ENCODE measurements around the gene ELK3.
A peak's percentile ranks its signal among the peaks of the same experiment; 100 is the strongest.

Gene ELK3

DNA sequence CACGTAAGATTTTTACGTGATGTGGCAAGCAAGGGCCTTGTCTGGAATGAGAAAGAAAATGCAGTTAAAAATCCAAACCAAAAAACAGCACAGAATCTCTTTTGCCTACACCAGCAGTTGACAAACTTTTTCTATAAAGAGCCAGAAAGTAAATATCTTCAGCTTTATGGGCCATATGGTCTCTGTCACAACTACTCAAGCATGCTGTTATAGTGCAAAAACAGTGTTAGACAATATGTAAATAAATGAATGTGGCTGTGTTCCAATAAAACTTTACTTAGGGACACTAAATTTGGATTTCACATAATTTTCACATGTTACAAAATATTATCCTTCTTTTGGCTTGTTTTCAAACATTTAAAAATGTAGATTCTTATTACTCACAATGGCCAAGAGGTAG lies 6.2 kb upstream of the ELK3 start:
- Histone ChIP-seq H3K4me1 (ENCODE audit: control insufficient read depth, insufficient read depth, low read length, poor library complexity, severe bottlenecking) (peaks cover 9% of the 10 kb centered on the region), H3K27ac (ENCODE audit: low read depth, low read length, severe bottlenecking) (no peak overlapping the region), H3K4me3 (ENCODE audit: extremely low read depth, insufficient read depth, low read length, poor library complexity, severe bottlenecking) (no peak overlapping the region), H3K9me3 (ENCODE audit: control insufficient read depth, low read length) (no peaks in the 10 kb centered on the region), H3K36me3 (ENCODE audit: control insufficient read depth, insufficient read depth, low read length) (no peaks in the 10 kb centered on the region)
- WGBS, 2 experiments (ENCODE audit: insufficient coverage in 2 of 2): 100% methylated on average over 1 of the region's 2 CpGs; no CpG with 5 or more reads in 1 of the 2 experiments

DNA sequence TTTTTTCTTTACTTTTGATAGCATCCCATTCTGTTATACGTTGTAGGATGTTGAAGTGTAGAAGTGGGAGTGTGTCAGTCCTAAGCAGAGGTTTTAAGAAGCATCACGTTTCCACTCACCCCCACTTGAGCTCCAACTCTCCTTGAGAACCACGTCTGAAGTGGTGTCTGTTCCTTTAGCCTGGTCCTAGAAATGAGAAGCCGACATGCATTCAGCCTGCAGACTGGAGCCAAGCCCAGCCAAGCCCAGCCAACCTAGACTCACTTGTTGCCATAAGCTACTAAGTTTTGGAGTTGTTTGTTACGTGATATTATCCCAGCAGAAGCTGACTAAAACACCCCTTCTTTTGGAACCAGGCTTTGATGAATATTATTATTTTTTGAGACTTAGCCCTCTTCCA lies 4.4 kb upstream of the ELK3 start:
- Histone ChIP-seq H3K9me3 (ENCODE audit: control insufficient read depth, low read length) (no peaks in the 10 kb centered on the region), H3K4me1 (ENCODE audit: control insufficient read depth, insufficient read depth, low read length, poor library complexity, severe bottlenecking) (peaks cover 14% of the 10 kb centered on the region), H3K4me3 (ENCODE audit: extremely low read depth, insufficient read depth, low read length, poor library complexity, severe bottlenecking) (no peak overlapping the region), H3K36me3 (ENCODE audit: control insufficient read depth, insufficient read depth, low read length) (no peaks in the 10 kb centered on the region), H3K27ac (ENCODE audit: low read depth, low read length, severe bottlenecking) (no peak overlapping the region)
- 100% methylated on average over 2 of the region's 5 CpGs; no CpG with 5 or more reads in 1 of the 2 experiments for WGBS, 2 experiments (ENCODE audit: insufficient coverage in 2 of 2)

DNA sequence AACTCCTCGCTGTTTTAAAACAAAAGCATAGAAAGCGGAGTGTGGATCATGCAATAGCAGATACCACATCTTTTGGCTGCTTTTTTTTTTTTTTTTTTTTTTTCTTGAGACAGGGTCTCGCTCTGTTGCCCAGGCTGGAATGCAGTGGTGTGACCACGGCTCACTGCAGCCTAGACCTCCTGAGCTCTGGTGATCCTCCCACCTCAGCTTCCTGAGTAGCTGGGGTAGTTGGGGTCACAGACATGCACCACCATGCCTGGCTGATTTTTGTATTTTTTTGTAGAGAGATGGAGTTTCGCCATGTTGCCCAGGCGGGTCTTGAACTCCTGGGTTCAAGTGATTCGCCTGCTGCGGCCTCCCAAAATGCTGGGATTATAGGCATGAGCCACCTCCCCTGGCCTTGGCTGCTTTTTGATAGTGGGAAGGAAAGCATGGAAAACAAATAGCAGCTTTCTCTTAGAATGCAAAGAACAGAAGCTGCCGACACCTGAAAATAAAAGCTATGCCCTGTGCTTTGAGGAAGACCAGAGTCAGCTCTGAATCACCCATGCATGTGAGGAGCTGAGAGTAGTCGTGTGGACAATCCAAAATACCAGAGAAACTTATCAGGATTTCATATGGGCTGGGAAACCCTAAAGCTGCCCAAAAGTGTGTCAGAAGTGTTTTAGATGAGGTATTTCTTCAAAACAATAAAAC lies 3.6 kb upstream of the ELK3 start:
- 80 to 89% methylated on average over 5 to 7 of the region's 10 CpGs for WGBS, 2 experiments (ENCODE audit: insufficient coverage in 2 of 2)
- Histone ChIP-seq H3K36me3 (ENCODE audit: control insufficient read depth, insufficient read depth, low read length) (no peaks in the 10 kb centered on the region), H3K4me3 (ENCODE audit: extremely low read depth, insufficient read depth, low read length, poor library complexity, severe bottlenecking) (no peak overlapping the region), H3K27ac (ENCODE audit: low read depth, low read length, severe bottlenecking) (peak overlapping the region; percentile 62), H3K4me1 (ENCODE audit: control insufficient read depth, insufficient read depth, low read length, poor library complexity, severe bottlenecking) (peaks cover 14% of the 10 kb centered on the region), H3K9me3 (ENCODE audit: control insufficient read depth, low read length) (no peaks in the 10 kb centered on the region)

DNA sequence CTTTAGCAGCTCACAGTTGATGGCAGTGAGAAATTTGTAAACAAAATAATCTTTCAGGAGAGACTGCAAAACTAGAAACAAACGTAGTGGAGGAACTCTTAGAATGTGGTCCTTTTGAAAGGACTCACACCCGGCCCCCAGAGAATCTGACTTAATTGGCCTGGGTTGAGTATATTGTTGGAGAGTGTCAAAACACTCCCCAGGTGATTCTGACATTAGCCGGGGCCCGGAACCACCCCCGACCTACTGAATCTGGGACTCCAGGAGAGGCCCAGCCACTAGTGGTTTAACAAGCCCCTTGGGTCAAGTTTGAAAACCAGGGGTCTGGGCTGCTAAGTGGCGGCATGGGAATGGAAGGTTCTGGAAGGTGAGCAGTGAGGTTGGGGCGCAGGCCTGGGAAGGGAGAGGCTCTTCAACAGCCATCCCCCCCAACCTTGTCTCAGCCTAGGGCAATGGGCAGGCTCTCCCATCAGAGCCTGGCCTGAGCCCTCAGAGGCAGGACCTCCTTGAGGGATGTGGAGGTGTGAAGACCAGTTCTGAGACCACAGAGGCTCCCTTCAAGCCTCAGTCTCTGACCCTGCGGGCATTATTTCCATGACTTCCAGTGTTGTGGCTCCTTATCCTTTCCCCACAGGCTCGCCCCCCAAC lies 1.1 kb upstream of the ELK3 start:
- Histone ChIP-seq H3K27ac (ENCODE audit: low read depth, low read length, severe bottlenecking) (peak overlapping the region; percentile 95), H3K9me3 (ENCODE audit: control insufficient read depth, low read length) (no peaks in the 10 kb centered on the region), H3K4me1 (ENCODE audit: control insufficient read depth, insufficient read depth, low read length, poor library complexity, severe bottlenecking) (peaks cover 14% of the 10 kb centered on the region), H3K4me3 (ENCODE audit: extremely low read depth, insufficient read depth, low read length, poor library complexity, severe bottlenecking) (peak overlapping the region; percentile 95), H3K36me3 (ENCODE audit: control insufficient read depth, insufficient read depth, low read length) (no peaks in the 10 kb centered on the region)
- WGBS, 2 experiments (ENCODE audit: insufficient coverage in 2 of 2): 85 to 88% methylated on average over 6 to 8 of the region's 9 CpGs

DNA sequence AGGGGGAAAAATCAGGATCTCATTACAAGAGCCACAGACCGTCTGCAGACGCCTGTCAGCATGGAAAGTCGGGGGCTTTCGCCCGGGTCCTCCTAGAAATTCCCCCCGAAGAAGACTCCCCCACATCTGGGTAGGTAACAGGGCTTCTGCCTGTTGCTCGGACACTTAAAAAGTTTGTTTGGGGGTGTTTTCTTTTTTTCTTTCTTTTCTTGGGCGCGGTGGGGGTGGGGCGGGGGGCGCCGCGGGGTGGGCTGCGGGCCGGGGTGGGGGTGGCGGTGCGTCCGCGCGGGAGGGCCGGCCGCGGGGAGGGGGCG lies 358 bp downstream of the ELK3 start:
- Histone ChIP-seq H3K4me1 (ENCODE audit: control insufficient read depth, insufficient read depth, low read length, poor library complexity, severe bottlenecking) (peaks cover 28% of the 10 kb centered on the region), H3K27ac (ENCODE audit: low read depth, low read length, severe bottlenecking) (peak overlapping the region; percentile 95), H3K36me3 (ENCODE audit: control insufficient read depth, insufficient read depth, low read length) (no peaks in the 10 kb centered on the region), H3K4me3 (ENCODE audit: extremely low read depth, insufficient read depth, low read length, poor library complexity, severe bottlenecking) (peak overlapping the region; percentile 95), H3K9me3 (ENCODE audit: control insufficient read depth, low read length) (no peaks in the 10 kb centered on the region)
- WGBS, 2 experiments (ENCODE audit: insufficient coverage in 2 of 2): 0% methylated on average over 5 of the region's 24 CpGs; no CpG with 5 or more reads in 1 of the 2 experiments

DNA sequence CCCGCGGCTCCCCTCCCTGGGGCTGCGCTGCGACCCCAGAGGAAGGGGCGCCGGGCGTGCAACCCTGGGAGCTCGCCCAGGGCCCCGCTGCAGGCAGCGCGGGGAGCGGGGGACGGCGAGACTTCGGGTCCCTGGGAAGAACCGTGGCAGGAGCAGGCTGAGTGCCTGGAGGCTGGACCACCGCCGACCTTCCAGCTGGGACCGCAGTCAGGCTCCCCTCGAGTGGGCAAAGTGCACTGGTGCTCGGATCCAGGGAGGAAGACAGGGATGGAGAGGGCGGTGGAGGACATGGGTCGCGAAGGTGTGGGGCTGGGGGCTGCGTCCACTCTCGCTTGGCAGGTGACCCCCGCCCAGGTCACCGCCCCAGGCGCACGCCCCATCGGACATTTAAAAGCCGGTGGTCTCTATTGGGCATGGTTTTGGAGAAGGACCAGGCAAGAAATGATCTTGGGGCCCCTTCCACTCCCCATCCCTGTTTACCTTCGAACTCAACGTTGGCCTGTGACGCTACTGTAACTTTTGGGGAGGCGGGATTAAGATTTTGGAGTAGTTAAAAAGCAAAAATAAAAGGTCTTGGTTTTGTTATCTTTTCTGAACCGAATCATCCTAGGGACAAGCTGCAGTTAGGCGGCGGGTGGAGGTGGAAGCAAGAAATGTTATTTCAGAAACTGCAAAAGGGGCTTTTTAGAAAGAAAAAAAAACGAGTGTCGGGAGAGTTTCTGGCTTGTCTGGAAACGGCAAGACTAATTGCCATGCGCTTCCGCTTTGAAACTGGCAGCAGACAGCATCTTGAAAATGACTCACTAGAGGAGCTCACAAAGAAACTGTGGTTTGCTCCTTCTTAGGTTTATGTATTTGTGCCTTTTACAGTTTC lies 1.0 kb downstream of the ELK3 start:
- no peaks in the 10 kb centered on the region for H3K9me3 ChIP-seq (ENCODE audit: control insufficient read depth, low read length)
- peak overlapping the region; percentile 95 for H3K4me3 ChIP-seq (ENCODE audit: extremely low read depth, insufficient read depth, low read length, poor library complexity, severe bottlenecking)
- 0% methylated on average over 29 to 40 of the region's 44 CpGs for WGBS, 2 experiments (ENCODE audit: insufficient coverage in 2 of 2)
- H3K27ac ChIP-seq (ENCODE audit: low read depth, low read length, severe bottlenecking): peak overlapping the region; percentile 98
- H3K36me3 ChIP-seq (ENCODE audit: control insufficient read depth, insufficient read depth, low read length): peaks cover 3% of the 10 kb centered on the region
- peaks cover 28% of the 10 kb centered on the region for H3K4me1 ChIP-seq (ENCODE audit: control insufficient read depth, insufficient read depth, low read length, poor library complexity, severe bottlenecking)

DNA sequence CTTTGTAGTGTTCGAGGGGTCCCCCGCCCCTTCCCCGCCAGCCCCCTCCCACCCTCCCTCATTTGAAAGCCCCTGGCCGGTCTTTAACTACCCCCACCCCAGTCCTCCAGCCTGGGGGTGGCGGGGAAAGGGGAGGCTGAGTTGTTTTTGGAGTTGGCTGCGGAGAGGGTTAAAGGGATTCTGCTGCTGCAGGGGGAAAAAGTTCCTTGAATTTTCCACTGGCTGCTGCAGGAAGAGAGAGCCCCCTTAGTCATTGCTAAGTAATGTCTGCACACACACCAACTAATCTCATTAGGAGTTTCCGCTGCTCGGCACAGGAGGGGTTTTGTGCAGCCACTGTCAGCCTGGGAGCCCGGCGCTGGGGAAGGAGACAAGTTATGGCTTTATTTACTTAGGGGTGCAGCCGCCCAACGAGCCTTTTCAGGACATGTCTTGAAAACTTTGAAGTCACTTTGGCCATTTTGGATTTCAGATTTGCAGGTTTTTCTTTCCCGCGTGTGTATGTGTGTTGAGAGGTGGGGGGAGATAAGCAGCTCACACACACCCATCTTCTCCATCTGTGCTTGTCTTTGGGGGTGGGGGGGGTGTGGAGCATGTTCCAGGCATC lies 1.8 kb downstream of the ELK3 start:
- Histone ChIP-seq H3K4me3 (ENCODE audit: extremely low read depth, insufficient read depth, low read length, poor library complexity, severe bottlenecking) (peak overlapping the region; percentile 95), H3K36me3 (ENCODE audit: control insufficient read depth, insufficient read depth, low read length) (peaks cover 10% of the 10 kb centered on the region), H3K9me3 (ENCODE audit: control insufficient read depth, low read length) (no peaks in the 10 kb centered on the region), H3K27ac (ENCODE audit: low read depth, low read length, severe bottlenecking) (peak overlapping the region; percentile 98), H3K4me1 (ENCODE audit: control insufficient read depth, insufficient read depth, low read length, poor library complexity, severe bottlenecking) (peaks cover 22% of the 10 kb centered on the region)
- 0 to 2% methylated on average over 4 to 6 of the region's 14 CpGs for whole genome bisulfite sequencing, 2 experiments (ENCODE audit: insufficient coverage in 2 of 2)

DNA sequence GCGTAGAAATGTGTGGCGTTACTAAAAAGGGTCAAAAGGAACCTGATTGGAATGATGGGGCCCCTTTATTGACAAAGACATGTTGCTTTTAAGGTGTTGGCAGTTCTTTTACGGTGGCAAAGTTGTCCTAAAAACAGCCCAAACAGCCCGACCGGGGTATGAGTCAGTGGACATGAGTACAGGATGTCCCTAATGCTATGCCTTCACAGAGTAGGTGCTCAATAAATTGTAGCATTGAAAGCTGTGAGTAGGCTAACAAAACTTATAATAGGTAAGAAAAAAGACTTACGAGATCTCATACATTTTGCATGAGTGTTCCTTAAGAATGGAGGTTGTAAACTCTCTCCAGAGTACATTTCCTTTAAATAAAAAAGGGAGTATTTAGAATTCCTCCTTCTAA lies 2.6 kb downstream of the ELK3 start:
- peak overlapping the region; percentile 95 for H3K4me3 ChIP-seq (ENCODE audit: extremely low read depth, insufficient read depth, low read length, poor library complexity, severe bottlenecking)
- 55 to 79% methylated on average over 4 to 5 of the region's 6 CpGs for WGBS, 2 experiments (ENCODE audit: insufficient coverage in 2 of 2)
- peak overlapping the region; percentile 98 for H3K27ac ChIP-seq (ENCODE audit: low read depth, low read length, severe bottlenecking)
- no peaks in the 10 kb centered on the region for H3K9me3 ChIP-seq (ENCODE audit: control insufficient read depth, low read length)
- peaks cover 18% of the 10 kb centered on the region for H3K36me3 ChIP-seq (ENCODE audit: control insufficient read depth, insufficient read depth, low read length)
- peaks cover 20% of the 10 kb centered on the region for H3K4me1 ChIP-seq (ENCODE audit: control insufficient read depth, insufficient read depth, low read length, poor library complexity, severe bottlenecking)

DNA sequence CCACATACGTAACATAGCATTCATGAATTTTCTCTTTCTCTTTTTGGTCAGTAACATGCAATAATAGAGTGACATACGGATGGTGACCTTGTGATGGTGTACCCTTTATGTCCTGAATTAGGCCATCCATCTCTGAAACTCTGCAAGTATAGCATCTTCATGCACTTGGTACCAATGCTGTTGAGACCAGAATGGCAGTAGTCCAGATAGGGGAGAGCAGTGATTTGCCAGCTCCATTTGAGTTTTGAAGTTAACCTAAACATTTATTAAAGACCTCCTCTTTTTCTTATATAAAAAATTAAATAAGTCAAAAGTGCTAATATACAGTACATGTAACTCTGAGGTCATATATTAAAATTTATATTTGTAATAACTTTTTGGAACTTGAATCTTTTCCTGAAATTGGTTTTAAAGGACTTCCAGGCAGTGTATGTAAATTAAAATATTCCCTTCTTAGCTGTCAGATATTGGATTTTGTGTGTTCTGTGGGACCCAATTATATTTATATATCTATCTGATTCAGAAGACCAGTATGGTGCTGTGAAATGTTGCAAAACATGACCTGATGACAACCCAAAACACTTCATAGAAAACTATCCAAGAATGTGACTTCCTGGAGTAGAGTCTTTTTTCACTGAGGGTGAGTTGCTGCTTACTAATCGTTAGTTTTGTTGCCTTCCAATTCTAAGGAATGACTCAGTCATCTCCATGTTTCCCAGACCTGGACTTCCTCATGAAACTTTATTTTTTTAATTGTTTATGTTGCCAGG lies 3.5 kb downstream of the ELK3 start:
- Histone ChIP-seq H3K4me1 (ENCODE audit: control insufficient read depth, insufficient read depth, low read length, poor library complexity, severe bottlenecking) (peaks cover 20% of the 10 kb centered on the region), H3K4me3 (ENCODE audit: extremely low read depth, insufficient read depth, low read length, poor library complexity, severe bottlenecking) (peak overlapping the region; percentile 95), H3K27ac (ENCODE audit: low read depth, low read length, severe bottlenecking) (peak overlapping the region; percentile 62), H3K9me3 (ENCODE audit: control insufficient read depth, low read length) (no peaks in the 10 kb centered on the region), H3K36me3 (ENCODE audit: control insufficient read depth, insufficient read depth, low read length) (peaks cover 27% of the 10 kb centered on the region)
- 75 to 86% methylated on average over 1 of the region's 3 CpGs for WGBS, 2 experiments (ENCODE audit: insufficient coverage in 2 of 2)

DNA sequence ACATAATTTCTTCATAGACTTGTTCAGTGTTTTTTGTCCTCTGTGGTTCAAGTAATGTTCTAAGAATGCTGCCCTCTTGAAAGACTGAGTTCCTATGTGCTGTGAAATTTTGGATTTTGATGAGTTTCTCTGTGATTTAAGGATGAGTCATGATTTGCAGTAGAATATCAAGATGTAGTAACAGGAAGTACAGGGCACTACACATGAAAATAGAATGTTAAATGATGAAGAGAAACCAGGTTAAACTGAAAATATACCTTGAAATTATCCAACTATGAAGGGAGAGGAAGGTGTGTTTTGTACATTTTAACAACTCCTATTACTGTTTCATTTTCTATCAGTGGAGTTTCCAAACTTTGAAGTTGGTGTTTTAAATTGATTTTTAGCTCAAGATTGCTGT lies 4.8 kb downstream of the ELK3 start:
- H3K9me3 ChIP-seq (ENCODE audit: control insufficient read depth, low read length): no peaks in the 10 kb centered on the region
- no peak overlapping the region for H3K4me3 ChIP-seq (ENCODE audit: extremely low read depth, insufficient read depth, low read length, poor library complexity, severe bottlenecking)
- peak overlapping the region; percentile 62 for H3K27ac ChIP-seq (ENCODE audit: low read depth, low read length, severe bottlenecking)
- peaks cover 13% of the 10 kb centered on the region for H3K4me1 ChIP-seq (ENCODE audit: control insufficient read depth, insufficient read depth, low read length, poor library complexity, severe bottlenecking)
- H3K36me3 ChIP-seq (ENCODE audit: control insufficient read depth, insufficient read depth, low read length): peaks cover 40% of the 10 kb centered on the region
